SW 1271 (cell line): ENCODE measurements around the gene EML6.

Experiments
- DNase-seq, 2 experiments: peaks; one replicate each; lab custom pipeline; 2025; lab: John Stamatoyannopoulos, UW

The EML6 gene

DNA sequence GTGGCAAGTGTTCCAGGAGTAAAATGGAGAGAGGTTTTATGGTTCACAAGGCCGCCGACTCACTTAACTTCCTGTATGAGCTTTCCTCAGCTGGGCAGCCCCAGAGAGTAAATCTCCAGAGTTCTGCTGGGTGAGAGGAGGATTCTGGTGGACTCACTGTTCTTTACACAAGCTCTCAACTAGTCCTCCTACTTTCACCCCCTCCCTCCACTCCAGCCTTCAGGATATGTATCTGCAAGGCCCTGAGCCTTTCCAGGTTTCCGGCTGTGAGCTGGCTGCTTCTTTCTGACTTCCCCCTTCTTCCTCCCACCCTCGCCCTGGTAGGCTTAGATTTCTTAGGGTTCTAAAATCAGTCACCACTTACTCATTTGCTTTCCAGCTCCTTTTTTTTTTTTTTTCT lies 34.0 kb downstream of the EML6 start:
- DNase-seq: no peak

DNA sequence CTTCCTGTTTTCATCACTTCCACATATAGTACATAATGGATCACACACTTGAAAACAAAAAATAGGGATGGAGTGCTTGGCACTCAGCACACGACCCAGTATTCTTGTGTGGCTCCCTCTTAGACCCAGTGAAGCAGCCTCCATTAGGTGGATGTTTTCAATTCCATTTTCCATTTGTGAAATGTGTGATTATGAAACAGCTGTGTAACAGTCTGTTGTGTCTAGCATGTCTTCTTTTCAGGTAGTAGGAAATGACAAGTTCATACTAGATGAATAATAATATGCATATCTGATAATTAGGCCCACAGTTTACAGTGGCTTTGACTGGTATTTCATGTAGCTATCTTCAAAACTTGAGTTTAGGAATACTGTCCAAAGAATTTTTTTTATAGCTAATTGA lies 35.5 kb downstream of the EML6 start:
- no peak for DNase-seq

- no peak for DNase-seq
Observed at GRCh38 chr2:54760310-54760709, 36.8 kb downstream of the EML6 start.

GRCh38 chr2:54763636-54764291 lies 40.3 kb downstream of the EML6 start:
- DNase-seq: peak in 1 of 2 experiments; percentile 3

DNA sequence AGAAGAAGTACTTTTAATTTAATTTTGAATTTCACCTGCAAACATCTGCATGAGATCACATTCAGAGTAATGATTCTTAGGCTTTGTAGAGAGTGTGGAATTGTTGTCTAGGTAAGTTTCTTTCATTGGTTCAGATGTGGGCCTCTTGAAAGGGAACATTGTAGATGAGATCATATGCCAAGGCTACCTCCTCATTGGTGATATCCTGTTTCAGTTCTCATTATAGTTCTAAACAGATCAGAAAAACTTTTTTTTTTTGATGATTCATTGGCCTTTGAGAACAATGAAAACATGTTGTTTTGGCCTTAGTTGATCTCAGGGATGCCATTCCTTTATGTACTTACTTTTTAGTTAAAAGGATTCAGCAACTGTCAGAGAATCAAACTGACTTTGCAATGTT lies 44.5 kb downstream of the EML6 start:
- no peak for DNase-seq

DNA sequence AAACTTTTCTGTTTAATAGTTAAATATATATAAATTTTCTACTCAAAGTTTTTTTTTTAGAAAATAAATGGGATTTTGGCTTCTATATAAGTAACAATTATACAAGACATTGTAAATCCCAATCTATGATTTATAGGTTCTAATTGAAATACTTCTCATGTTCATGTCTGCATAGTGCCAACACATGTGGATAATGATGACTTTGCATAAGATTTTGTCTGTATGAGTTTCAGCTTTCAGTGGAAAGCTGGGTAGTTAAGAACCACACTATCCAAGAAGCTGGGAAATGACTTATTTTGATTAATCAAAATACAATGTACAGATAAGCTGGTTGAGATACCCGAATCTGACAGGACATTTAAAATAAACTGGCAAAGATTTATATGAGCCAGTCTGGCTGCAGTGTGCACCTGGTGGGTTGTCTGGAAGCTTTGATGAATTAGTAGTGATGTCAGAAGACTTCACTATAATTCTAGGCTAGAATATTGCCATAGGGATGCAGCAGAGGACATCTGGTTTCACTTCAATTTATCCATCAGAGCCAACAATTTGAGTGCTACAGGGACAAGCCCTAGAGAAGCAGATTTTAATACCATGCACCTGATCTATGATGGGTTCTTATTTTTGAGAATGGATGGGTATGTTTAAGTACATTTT lies 45.4 kb downstream of the EML6 start:
- no peak for DNase-seq

- DNase-seq: no peak
Observed at GRCh38 chr2:54770211-54770610, 46.7 kb downstream of the EML6 start.

DNA sequence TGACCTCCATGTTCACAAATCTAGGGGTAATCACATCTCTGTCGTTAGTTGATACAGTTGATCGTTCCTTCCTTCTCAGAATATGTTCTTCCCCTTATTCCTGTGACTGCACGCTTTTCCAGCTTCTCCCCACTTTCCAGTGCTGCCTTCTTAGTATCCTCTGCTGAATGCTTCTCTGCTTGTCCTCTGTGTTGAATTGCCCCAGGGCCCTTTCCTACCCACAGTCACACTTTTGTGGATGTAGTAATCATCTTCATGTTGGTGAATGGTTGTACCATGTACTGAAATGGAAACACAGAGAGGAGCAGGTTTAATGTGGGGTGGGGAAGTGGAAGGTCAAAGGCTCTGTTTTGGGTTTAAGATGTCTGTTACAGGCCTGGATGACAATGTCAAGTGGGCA lies 47.2 kb downstream of the EML6 start:
- DNase-seq: no peak

GRCh38 chr2:54771166-54771885 lies 47.9 kb downstream of the EML6 start:
- no peak for DNase-seq

DNA sequence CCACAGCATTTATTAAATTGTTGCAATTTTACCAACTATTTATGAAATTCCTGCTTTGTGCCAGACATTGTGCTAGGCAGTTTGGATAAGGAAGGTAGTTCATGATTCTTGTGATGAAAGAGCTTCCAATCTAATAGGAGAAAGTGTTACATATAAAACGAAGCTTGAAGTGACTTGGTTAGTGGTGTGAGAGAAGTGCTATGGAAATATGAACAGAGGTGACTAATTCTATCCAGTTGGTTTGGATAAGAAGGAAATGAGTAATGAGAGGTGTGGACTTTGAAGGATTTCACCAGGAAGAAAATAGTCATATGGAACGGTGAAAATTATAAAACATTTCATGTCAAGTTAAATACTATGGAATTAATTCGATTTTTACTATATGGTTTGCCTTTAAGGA lies 48.6 kb downstream of the EML6 start:
- DNase-seq: peak; percentile 13 to 68

DNA sequence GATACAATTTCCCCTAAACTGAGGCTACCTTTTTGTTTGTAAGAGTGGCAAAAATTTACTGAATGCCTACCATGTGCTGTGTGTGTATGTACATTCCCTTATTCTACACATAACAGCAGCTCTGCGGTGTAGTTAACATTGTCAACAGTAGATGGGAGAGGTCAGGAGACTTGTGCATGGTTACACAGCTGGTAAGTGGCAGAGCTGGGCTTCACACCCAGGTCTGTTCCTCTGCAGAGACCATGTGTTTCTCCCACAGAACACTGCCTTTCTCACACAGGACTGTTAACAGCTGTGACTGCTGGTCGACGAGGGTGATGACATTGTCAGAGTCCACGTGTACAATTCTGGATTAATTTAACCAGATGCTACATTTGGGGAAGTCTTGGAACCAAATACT lies 49.1 kb downstream of the EML6 start:
- no peak for DNase-seq

GRCh38 chr2:54773233-54773632 lies 49.8 kb downstream of the EML6 start:
- no peak for DNase-seq

- no peak for DNase-seq
Observed at GRCh38 chr2:54773838-54774237, 50.4 kb downstream of the EML6 start.

GRCh38 chr2:54775710-54776109 lies 52.2 kb downstream of the EML6 start:
- no peak for DNase-seq

- DNase-seq: no peak
Observed at GRCh38 chr2:54776494-54776893, 53.0 kb downstream of the EML6 start.

DNA sequence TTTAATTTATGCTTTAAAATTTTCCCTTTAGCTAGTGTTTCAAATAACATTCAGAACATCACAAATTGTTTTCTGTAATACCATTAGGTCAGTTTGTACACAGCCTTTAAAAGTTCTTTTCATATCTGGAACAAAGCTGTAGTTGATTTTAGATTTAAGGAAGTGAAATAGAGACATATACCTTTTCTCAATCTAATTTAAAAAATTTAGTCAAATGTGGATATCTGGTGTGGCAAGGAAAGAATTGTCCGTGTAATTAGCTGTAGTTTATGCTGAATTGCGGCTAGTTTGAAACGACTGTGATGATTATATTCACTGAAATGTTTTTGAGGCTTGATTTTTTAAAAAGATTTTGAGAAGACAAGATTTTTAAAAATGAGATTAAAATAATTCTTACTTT lies 59.9 kb downstream of the EML6 start:
- DNase-seq: no peak

- DNase-seq: no peak
Observed at GRCh38 chr2:54787270-54787669, 63.8 kb downstream of the EML6 start.

DNA sequence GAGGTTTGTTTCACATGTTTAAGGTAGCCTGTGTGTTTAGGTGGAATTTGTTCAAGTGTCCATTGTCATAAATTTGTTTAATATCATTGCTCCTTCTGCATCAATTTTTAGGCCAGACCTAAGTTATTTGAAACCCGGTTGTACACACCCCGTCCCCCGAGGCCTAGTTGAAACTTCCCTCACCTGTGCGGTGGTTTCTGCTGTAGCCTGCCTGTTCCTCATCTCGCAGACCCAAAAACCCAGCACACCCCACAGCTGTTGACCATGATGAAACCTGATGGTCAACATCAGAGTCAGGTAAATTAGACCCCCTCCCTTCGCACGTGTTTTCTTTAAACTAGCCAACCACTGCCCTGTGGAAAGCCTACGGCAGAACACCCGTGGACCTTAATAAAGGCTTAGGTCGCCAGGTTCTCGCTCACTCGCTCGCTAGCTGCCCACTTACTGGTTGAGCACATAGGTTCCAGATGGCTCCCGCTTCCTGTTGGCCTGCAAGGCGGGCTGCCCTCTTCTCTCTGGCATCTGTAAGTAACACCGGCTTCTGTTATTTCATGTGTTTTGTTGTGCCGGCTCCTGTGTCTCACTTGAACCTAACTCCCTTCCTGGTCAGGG lies 64.4 kb downstream of the EML6 start:
- no peak for DNase-seq

- DNase-seq: no peak
Observed at GRCh38 chr2:54789878-54790277, 66.4 kb downstream of the EML6 start.

- DNase-seq: no peak
Observed at GRCh38 chr2:54791831-54792230, 68.4 kb downstream of the EML6 start.

DNA sequence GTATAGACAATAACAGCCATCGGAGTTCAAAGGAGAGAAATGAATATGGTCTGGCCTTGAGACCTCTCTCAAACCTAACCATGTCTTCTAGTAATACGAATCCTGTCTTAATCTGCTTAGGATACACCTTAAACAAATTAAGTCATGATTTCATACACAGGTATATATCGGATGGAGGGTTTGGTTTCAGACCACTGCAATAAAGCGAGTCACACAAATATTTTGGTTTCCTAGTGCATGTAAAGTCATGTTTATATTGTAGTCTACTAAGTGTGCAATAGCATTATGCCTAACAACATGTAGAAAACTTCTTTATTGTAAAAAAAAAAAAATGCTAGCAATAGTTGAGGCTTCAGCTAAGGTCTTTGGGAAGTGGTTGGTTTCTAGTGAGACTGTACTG lies 73.8 kb downstream of the EML6 start:
- DNase-seq: no peak

DNA sequence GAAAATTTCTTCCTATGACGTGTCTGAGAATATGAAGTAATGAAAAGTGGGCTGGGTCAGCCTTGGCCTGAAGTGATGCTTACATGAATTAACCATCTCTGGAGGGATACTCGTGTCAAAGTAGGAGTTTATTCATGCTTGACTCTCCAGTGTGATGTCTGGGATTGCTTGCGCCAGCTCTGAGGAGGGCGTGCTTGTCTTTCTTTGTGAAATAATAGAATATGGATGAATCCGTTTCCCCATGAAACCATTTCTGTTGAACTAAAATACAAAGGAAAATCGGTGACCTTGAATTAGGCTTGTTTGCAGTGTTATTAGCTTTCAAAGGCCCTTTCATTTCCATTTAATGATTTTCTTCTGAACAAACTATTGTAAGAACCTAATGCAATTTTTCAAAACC lies 77.9 kb downstream of the EML6 start:
- no peak for DNase-seq
